8988T (cell line): ENCODE results near the gene CIAO2A.

ENCODE experiments used
- DNase-seq: peaks from one replicate; pipeline ENCODE4 v3.0.0; 2011

The CIAO2A gene

DNA sequence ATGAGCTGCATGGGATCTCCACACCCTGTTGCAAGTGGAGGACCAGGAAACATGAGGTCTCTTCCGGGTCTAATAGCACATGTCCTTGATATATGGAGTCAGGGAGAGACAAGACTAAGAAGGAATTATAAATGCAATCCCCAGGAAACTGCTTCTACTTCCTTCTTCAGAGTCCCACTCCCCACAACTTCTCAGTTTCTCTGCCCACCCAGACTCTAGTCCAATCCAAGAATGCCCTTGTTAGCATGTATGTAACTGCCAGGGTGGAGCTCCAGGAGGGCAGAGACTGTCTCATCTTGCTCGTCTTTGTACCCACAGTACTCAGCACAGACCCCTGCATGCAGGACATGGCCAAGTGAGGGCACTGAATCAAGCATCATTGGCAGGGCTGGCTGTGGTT lies 55.7 kb downstream of the CIAO2A start:
- no peak for DNase-seq

DNA sequence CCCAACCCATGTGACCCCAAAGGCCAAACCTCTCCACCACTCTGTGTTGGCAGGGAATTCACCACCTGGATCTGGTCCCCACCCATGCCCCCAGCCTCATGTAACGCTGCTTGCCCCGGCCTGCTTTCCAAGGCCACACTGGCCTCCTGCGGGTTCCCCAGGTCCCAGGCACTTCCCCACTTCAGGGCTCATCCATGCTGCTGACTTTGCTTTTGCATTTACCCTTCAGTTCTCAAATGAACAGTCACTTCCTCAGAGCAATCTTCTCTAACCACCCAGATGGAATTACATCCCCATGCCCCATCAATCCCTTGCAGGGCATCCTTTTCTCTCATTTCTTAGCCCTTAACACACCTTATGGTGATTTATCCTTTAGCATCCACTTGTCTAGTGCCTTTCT lies 56.5 kb downstream of the CIAO2A start:
- no peak for DNase-seq

DNA sequence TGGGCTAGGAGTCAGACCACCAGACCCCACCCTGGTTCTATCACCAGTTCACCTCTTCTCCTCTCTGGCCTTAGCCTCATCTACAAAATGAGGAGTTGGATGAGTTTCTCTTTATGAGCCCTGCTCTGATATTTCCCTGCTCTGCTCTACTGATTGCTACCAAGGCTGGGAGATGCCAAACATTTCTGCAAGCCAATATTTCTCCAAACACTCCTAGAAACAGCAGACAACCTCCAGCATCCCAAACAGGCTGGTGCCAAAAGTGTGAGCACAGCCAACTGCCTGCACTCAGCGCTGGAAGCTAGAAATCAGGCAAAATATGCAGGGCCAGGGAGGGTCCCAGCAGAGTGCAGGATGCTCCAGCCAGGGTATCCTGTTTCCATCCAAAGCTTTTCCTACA lies 58.1 kb downstream of the CIAO2A start:
- DNase-seq = no peak

GRCh38 chr15:64034519-64034918 lies 59.1 kb downstream of the CIAO2A start:
- DNase-seq = no peak

GRCh38 chr15:64032329-64032728 lies 61.3 kb downstream of the CIAO2A start:
- no peak for DNase-seq

DNA sequence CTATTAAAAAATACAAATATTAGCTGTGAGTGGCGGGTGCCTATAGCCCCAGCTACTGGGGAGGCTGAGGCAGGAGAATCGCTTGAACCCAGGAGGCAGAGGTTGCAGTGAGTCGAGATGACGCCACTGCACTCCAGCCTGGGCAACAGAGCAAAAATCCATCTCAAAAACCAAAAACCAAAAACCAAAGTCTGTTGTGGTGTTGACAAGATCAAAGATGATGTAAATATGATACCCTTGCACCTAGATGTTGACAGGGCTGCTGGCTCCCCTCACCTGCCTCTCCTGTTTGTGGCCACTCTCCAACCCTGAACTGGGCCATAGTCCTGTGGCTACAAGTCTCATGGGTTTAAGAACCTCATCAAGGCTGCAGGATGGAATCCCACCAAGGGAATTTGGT lies 63.5 kb downstream of the CIAO2A start:
- DNase-seq = no peak

DNA sequence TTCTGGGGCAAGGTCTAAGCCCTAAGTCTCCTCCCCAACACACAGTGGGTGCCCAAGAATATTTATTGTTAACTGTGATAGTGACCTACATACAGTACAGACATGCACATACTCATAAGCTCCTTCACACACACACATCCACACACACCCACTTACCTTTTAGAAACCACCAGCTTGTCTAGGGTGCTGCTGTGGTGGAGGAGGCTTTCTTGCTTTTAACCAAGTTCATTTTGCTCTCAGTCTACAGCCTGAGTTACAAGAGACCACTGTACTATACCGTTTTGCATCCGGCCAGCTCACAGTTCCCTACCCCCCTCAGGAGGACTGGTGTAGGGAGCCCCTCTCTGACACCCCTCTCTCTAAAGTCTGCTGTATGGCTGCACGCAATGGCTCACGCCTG lies 64.0 kb downstream of the CIAO2A start:
- no peak for DNase-seq

DNA sequence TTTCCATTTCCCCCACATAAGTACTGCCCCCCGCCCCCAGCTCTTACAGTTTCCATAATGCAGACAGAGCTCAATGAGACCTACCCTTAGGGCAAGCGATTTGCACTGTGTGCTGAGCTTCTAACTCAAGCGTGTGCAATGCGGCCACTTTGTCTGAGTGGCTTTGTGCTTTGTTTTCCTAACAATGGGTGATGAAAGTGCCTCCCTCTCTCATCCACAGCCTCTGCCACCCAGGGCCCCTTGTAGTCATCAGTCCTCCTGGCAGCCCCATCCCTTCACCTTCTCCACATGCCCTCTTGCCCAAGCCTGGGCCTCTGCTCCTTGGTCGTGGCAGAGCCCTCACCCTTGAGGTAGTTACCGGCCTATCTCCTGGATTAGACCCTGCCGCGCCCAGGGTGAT lies 64.5 kb downstream of the CIAO2A start:
- DNase-seq = no peak

- no peak for DNase-seq
These were observed 67.0 kb downstream of the CIAO2A start for GRCh38 chr15:64026591-64026990.

DNA sequence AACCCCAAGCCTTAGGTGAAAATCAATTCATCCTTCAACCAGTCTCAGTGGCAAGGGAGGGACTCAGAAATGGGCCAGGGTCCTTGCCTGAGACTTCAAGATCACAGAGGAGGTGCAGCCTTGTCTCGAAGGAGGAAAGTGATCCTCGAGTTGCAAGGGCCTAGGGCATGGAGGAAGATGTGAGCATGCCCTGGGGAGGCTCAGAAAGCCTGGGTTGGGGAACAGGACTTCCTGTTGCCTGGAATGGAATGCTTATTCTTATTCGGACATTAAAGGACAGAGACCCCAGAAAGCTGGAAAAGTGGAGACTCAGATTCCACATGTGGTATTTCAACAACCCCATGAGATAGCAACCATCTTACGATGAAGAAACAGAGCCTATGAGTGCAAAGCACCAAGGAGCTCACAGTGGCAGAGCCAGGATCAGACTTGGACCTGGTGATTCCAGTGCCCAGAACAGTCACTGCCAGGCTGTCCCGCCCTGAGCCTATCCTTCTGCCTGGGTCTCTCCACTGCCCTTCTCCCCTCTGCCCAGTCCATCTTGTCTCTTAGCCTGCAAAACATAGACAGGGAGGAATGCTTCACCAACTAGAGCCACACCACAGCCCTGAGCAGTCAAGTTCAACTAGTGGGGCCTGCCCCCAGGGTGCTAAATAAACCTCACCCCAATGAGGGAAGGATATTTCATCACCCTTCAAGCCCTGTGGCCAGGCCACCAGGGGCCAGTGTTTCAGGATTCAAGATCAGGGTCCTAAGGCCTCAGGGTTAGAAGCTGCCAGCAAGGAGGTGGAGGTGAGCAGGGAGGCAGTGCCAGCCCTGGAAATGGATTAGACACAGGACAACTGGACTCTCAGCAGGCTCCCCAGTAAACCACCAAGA lies 69.2 kb downstream of the CIAO2A start:
- no peak for DNase-seq

DNA sequence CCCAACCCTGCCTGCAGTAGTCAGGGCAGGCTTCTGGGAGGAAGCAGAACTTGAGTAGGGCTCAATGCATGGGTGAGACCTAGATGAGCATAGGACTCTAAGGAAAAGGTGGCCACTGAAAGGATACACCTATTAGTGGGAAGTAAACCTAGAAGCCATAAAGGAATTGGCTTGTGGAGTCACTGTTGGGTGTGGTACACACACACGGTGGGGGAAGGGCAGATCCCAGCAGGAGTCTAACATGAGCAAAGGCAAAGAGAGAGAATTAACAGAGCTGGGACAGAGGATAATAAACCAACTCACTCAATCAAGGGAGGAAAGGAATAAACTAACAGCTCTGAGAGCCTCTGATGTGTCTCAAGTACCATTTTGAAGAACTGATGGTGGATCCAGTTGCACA lies 70.4 kb downstream of the CIAO2A start:
- DNase-seq = no peak

- no peak for DNase-seq
These were observed 71.1 kb downstream of the CIAO2A start for GRCh38 chr15:64022571-64022970.
